GM18951 (cell line): ENCODE data around the gene TMEM63A.
"Not testable (repeated sequence)": the region's sequence is repeated elsewhere in the genome, so short reads cannot be mapped to it uniquely, and the experiment has no call there.

ENCODE experiments used
- POLR2A ChIP-seq: IDR thresholded peaks from 4 replicates; pipeline ENCODE4 v1.6.1; 2011; ENCODE audit warnings: mild to moderate bottlenecking; ENCODE audit not compliant: insufficient read length, insufficient read depth; ENCODE audit errors: extremely low read depth
- in situ Hi-C: fragments of 300-500 bp; cut with MboI; formaldehyde crosslinking; loops from one replicate; pipeline ENCODE4 v1.12.0; 2022; ENCODE audit warnings: low sequenced_read_pairs, mixed read lengths, inconsistent platforms; ENCODE audit not compliant: unreplicated experiment

Gene TMEM63A

DNA sequence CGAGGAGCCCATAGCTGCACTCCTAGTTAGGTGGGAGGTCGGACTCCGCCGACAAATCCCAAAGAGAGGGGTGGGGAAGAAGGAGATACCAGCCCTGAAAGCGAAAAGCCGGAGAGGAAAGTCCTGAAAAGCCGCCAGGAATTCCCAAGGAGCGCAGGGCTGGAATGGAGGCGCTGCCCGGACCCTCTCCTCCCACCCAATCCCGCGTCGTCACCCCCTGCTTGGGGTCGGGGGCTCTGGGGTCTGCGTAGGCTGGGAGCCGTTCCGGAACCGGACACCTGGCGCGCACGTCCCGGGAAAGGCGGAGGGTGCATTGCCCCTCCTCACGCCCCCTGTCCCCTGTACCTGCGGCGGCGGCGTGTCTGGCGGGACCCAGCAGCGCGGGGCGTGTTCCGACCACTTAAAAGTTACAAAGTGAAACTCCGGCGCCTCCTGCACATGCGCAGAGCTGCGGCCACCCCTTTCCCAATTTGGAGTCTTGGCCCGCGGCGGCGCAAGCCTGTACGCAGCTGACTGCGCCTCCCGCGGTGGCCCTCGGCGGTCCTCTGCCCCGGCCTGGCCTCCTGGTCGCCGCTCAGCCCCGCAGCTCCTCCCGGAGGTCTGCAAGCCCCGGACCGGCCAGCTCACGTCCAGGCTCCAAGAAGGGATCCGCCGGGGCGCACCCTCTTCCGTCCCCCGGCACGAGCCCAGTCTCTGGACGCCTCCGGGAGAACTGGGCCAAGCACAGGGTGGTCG is at the start of gene TMEM63A:
Gene TMEM63A, minus strand, starts transcription at position 422 of the 735 bp plus-strand sequence. CDS start 4,800 bp downstream, outside the sequence.
- peak; percentile 77 for TF ChIP-seq POLR2A
- in situ Hi-C loops = no loop called here

DNA sequence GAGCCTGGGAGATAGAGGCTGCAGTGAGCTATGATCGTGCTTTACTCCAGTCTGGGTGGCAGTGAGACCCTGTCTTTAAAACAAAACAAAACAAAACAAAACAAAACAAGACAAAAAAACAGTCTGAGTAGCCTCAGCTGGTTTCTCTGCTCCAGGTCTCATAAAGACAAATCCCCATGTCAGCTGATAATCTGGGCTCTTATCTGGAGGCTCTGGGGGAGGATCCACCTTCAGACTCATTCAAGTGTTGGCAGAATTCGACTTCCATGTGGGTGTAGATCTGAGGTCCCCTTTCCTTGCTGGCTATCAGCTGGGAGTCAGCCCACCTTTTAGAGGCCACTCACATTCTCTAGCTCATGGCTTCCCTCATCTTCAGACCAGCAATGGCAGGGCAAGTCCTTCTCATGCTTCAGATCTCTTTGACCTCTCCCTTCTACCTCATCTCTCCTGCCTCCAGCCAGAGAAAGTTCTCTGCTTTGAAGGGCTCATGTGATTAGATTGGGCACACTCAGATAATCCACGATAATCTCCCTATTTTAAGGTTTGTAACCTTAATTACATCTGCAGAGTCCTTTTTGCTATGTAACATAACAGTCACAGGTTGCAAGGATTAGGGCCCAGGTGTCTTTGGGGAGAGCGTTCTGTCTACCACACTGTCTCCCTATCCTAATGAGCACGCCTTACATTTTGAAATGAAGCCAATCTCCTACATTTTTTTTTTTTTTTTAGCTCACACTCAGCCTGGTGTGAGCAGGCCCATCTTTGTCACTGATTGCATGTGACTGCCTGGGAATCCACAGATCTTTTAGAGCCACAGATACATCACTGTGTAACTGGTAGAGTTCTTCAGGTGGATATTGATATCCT is 49.3 kb upstream of the TMEM63A start:
- in situ Hi-C loops = no loop called here
- TF ChIP-seq POLR2A = no peak

DNA sequence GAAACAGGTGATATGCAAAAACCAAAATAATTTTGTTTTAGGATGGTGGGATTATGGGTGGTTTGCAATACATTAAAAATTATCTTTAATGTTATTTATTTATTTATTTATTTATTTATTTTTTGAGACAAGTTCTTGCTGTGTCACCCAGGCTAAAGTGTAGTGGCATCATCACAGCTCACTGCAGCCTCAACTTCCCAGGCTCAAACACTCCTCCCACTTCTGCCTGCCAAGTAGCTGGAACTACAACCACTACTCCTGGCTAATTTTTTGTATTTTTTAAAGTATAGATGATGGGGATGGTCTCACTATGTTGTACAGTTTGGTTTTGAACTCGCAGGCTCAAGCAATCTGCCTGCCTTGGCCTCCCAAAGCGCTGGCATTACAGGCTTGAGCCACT is 48.4 kb upstream of the TMEM63A start:
- TF ChIP-seq POLR2A = no peak
- in situ Hi-C loops = no loop called here

DNA sequence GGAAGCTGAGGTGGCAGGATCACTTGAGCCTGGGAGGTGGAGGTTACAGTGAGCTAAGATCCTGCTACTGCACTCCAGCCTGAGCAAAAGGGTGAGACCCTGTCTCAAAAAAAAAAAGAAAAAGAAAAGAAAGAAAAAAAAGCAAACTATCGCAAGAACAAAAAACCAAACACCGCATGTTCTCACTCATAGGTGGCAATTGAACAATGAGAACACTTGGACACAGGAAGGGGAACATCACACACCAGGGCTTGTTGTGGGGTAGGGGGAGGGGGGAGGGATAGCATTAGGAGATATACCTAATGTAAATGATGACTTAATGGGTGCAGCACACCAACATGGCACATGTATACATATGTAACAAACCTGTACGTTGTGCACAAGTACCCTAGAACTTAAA is 47.3 kb upstream of the TMEM63A start:
- in situ Hi-C loops = not testable (repeated sequence)

DNA sequence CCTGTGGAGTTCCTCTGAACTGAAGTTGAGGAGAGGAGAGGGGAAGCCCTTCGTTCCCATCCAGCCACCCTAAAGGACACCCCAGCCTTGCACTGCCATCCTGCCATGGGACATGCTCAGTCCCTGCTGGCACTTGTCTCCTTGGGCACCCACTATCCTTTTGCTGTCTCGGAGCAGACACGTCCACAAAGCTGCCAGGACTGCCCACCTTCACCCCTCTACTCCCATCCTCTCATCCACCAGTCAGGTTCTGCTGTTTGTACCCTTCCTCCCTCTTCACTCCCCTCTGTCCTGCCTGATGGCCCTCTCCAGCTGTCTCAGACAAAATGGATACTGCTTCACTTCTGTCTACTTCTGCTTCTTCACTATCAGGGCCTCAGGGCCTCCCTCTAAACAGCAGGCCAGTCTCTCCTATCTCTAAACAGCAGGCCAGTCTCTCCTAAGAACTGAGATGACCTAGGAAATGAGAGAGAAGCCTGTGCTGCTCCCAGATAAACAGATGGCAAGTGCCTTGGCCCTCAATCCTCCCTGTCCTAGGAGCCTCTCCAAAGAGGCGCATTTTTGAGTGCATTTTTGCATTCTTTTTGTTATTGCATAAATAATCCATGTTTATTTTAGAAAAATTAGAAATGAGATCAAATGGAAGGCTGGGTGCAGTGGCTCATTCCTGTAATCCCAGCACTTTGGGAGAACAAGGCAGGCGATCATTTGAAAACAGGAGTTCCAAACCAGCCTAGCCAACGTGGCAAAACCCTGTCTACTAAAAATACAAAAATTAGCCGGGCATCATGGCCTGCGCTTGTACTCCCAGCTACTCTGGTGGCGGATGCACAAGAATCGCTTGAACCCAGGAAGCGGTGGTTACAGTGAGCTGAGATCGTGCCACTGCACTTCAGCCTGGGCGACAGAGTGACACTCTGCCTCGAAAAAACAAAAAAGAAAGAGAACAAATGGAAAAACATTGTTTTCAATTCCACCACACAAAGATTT is 46.3 kb upstream of the TMEM63A start:
- in situ Hi-C loops = no loop called here
- TF ChIP-seq POLR2A = no peak

DNA sequence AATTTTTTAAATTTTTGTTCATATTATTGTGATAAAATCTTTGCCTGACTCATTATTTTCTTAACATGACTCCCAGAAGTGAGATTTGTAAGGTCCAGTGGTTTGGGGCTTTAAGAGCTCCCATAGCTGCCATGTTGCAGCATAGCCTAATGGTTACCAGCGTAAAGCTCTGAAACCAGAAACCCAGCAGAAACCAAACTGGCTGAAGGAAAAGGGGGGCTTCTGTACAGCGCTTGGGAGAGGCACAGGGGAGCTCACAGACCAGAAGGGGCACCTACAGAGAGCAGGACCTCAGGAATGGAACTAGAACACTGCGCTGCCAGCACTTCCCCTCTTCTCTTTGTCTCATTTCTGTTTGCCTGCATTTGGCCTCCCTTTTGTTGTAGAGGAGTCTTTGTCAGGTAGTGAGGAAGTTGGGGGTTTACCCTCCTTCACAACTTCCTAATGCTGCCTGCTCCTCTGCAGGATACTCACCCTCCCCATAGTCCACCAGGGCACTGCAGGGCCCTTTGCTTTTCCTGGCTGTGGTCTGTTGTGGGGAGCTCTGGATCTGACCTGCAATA is 44.5 kb upstream of the TMEM63A start:
- in situ Hi-C loops = no loop called here
- TF ChIP-seq POLR2A = no peak

DNA sequence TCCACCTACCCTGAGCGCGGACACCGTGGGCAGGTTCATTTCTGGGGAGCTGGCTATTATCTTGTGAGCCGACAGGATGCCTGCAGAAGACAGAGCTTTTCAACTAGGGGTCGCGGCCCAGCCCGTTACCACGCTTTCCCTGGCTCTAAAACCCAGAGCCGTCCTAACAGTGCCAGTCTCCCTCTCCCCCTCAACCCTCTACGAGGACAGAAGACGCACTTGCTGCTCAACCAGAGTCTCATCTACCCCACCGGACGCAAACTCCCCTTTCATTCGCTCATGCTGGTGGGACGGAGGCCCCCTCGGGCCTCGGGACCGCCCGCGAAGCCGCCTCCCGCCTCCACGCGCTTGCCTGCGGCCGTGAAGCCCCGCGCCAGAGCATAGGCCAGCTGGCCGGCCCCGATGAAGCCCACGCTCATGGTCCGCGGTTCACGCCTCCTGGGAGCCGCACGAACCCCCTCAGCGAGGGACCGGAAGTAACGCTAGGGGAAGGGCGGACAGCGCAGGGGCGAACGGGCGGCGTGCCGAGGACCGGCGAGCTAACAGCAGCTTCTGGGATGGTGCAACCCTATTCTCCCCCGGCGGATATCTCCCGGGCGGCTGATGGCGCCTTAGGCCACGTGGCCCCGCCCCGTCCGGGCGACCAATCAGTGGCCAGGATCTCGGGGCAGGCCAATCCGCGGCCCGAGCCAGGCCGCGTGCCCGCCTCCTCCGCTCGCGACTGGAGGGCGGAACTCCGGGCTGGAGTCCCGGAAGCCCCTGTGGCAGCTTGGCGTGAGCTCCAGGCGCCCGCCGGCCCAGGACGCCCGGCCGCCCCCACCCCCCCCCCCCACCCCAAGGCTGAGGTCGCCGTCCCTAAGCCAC is 41.7 kb upstream of the TMEM63A start, which contains the start of gene PYCR2:
Gene PYCR2, minus strand, starts transcription at position 559 of the 864 bp plus-strand sequence. Its CDS starts 140 bp downstream, at position 419.
- TF ChIP-seq POLR2A = peak; percentile 94
- in situ Hi-C loops = no loop called here

DNA sequence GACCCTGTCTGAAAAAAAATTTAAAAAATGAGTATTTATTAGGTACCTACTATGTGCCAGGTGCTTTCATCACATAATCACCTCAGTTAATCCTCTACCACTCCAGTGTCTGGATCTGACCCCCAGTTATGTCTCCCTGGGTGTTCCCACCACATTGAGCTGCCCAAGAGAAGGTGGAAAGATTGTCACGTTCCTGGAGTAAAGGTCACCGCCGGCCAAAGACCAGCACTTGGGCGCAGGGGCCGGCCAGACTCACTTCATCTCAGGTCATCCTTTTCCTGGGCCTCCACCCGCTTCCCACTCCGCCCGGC is 41.2 kb upstream of the TMEM63A start:
- in situ Hi-C loops = no loop called here
- TF ChIP-seq POLR2A = no peak

DNA sequence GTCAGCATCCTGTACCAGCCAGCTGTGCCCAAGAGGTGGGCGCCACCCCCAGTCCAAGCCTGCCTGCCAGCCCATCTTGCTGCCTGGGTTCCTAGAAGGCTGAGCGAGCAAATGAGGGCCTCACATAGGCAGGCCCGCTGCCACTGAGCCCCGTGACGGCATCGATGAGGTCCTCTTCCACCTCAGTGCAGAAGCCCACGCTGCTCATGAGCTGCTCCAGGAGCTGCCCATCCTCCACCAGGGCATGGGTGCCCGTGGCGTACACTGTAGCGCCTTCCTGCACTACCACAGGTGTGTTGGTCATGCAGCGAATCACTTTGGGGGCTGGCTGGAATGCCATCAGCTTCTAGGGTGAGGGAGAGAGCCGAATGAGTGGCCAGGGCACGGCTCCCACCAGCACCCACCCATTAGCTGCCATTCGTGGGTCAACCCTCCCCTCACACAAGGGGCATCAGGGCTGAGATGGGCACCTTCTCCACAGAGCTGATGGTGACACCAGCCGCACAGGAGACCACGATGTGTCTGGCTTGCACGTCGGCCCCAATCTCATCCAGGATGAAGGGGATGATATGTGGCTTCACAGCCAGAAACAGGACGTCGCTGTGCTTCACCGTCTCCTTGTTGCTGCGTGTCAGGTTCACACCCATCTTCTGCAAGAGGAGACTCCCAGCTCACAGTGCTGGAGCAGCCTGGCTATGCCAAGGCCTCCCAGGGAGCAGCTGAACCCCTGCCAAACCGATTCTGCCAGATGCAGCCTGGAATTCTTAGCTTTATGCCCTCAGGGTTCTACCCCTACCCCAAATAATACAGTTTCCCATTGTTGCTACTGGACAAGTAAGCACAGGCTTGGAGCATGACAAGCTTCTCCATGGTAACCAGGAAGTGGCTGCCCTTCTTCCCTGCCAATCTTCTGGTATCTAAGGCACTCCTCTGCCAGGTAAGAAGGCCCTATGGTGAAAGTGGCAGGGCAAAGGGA is 39.8 kb upstream of the TMEM63A start:
- no peak for TF ChIP-seq POLR2A
- in situ Hi-C loops = no loop called here

DNA sequence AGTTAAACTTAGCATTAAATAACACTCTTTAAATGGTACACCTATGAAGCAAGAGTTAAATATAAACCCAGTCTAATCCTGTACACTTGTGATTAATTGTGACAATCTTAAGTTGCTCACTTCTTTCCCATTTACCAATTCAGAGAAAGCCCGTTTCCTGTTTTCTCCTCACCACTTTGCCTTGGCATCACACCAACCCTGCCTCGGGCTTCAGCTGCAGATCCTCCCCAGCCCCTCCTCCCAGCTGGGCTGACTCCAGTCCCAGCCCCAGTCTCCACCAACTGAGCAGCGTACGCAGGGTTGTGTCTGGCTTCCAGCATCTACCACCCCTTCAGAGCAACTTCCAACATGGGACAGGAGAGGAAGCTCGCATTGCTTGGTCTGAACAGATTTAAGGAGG is 37.7 kb upstream of the TMEM63A start:
- no peak for TF ChIP-seq POLR2A
- in situ Hi-C loops = no loop called here

DNA sequence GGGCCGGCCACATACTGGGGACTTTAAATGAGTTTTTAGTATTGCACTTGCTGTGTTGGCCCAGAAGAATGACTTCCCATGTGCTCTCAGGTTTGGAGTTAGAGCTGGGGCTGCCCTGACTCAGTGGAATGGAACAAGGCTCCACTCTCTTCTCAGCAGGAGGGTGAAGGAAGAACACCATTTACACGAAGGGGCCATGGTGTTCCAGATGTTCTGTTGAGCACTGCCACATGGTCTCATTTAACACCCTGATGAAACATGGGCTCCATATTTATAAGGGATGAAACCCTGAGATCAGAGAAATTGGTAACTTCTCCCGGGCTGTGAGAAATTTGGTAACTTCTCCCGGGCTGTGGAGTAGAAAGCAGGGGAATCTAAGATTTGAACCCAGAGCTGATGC is 36.1 kb upstream of the TMEM63A start:
- in situ Hi-C loops = no loop called here
- no peak for TF ChIP-seq POLR2A
